Measurements from ENCODE around the gene CLPTM1L.
"Not testable (repeated sequence)": the region's sequence is repeated elsewhere in the genome, so short reads cannot be mapped to it uniquely, and the experiment has no call there.

Gene CLPTM1L

GRCh38 chr5:1359713-1360112 is 14.8 kb upstream of the CLPTM1L start:
- DNase-seq (ENCODE audit: low read depth): no peak

DNA sequence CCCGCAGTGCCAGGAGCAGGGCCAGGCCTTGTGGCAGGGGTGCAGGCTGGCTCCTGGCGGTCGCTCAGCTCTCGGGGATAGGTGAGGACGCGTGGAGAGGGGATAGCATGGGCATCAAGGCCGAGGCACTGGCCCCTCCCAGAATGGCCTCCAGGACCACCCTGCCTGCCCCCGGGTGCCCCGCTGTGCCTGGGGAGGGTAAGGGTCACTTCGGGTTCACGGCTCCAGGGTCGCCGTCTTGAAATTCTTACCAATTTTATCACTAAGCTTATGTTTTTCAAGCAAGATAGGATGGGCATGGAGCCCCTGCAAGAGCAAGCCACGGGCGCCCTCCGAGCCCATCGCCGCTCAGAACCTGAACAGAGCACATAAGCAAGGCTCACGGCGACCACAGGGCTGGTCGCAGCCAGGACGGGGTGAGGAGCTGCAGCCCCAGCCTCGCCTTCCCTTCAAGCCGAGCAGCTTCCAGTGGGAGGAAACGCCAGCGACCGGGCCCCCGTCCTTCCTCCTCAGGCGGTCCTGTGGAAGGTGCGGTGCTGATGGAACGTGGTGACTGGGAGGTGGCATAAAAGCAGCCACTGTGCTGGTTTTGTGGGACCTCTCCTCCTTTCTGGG is 14.2 kb upstream of the CLPTM1L start:
- no peak for DNase-seq (ENCODE audit: low read depth)

- no peak for DNase-seq (ENCODE audit: low read depth)
These were observed 13.8 kb upstream of the CLPTM1L start for GRCh38 chr5:1358726-1359025.

GRCh38 chr5:1357946-1358725 is 13.2 kb upstream of the CLPTM1L start:
- no peak for DNase-seq (ENCODE audit: low read depth)

DNA sequence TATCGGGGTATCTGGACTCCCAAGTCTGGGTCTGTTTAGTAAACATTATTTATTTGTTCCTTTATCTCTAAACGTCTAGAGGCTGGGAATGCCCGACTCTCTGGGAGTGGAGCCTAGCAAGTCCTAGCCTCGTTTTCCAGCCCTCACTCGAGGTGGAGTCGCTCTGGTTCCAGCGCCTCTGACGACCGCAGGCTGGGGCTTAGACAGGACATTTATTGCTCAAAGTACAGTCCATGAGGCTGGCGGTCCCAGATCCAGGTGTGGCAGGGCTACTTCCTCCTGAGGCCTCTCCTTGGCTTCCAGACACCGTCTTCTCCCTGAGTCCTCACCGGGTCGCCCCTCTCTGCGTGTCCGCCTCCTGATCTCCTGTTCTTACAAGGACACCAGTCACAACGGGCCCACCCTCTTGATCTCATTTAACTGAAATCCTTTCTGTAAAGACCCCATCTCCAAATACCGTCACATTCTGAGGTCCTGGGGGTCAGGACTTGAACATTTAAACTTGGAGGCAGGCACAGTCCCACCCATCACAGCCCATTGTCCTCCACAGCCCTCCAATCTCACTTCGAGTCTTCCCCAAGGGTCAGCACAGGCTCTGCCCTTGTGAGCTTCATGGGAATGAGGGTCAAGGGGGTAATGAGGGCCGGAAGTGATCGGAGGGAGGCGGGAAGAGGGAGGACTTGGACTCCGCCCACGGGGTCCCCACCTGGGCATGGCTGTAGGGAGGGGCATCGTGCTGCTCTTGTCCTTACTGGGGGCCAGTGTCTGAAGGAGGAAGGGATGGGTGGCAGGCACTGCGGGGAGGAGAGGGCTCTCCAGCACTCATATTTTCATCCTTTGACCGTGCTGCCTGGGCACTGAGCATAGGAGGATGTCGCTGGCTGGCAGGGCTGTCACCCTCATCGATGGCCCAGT is 12.2 kb upstream of the CLPTM1L start:
- no peak for DNase-seq (ENCODE audit: low read depth)

GRCh38 chr5:1354576-1354975 is 9.7 kb upstream of the CLPTM1L start:
- no peak for DNase-seq (ENCODE audit: low read depth)

GRCh38 chr5:1352231-1353219 is 7.6 kb upstream of the CLPTM1L start:
- DNase-seq (ENCODE audit: low read depth): no peak

DNA sequence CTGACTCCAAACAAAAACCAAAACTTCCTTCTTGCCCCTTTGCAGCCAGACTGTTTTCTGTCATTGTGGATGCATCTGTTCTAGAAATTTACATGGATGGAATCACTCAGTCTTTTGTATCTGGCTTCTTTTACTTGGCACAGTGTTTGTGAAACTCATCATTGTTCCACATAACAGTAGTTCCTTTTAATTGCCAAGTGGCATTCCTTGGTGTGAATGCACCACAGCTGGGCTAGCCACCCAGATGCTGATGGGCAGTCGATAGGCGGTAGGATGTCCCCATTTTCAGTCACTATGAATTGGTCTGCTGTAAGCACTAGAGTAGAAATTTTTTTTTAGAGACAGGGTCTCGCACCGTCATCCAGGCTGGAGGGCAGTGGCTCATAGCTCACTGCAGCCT is 6.3 kb upstream of the CLPTM1L start:
- DNase-seq (ENCODE audit: low read depth): no peak

DNA sequence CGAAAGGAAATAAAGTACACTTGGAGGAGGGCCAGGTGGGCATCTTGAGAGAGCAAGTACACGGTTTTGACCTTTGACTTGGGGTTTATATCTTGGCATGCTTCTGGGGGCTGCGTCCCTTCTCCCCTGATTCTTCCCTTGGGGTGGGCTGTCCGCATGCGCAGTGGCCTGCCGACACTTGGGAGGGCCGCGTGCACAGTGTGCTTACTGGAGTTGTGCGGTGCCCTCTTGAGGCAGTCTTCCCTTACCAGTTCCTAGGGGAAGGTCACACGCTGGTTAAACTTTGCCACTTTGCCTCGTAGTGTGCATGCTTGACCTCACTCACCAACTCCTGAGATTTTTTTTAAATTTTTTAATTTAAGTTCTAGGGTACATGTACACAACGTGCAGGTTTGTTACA is 4.3 kb upstream of the CLPTM1L start:
- DNase-seq (ENCODE audit: low read depth): no peak

- no peak for DNase-seq (ENCODE audit: low read depth)
These were observed 4.0 kb upstream of the CLPTM1L start for GRCh38 chr5:1348986-1349245.

GRCh38 chr5:1347571-1347970 is 2.7 kb upstream of the CLPTM1L start:
- no peak for DNase-seq (ENCODE audit: low read depth)

- no peak for DNase-seq (ENCODE audit: low read depth)
These were observed 1.9 kb upstream of the CLPTM1L start for GRCh38 chr5:1346627-1347440.

DNA sequence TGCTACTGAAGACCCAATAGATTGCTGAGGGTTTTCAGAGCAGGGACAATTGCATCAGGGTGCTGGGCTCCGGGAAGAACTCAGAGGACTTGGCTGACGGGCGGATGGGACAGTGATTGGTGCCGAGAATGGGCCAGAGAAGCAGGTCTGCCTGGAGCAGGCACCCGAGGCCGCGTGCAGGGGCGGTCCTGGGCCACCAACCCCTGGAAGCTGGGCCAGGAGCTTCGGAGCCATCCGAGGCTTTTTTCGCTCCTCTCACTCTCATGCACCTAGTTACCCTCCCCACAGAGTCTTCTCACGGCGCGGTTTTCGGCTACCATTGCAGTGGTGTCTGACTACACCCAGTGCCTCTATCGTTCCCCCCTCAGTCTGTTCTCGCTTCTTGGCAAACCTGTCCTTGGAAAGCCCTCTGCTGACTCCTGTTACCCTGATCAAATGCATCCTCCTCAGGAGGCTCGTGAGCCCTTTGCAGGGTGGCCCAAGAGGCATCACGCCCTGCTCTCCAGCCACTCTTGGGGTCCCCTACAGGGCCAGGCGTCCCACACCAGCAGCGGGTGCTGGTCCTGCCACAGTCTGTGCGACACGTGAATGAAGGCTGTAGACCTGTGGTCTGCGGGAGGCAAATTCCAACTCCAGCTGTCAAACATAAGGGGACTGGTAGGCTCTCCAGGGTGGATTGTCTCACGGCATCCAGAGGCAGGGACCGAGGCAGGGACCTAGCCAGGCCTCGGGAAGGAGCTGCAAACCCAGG is 1.2 kb upstream of the CLPTM1L start:
- no peak for DNase-seq (ENCODE audit: low read depth)

- no peak for DNase-seq (ENCODE audit: low read depth)
These were observed 683 bp downstream of the CLPTM1L start for GRCh38 chr5:1343931-1344901.

DNA sequence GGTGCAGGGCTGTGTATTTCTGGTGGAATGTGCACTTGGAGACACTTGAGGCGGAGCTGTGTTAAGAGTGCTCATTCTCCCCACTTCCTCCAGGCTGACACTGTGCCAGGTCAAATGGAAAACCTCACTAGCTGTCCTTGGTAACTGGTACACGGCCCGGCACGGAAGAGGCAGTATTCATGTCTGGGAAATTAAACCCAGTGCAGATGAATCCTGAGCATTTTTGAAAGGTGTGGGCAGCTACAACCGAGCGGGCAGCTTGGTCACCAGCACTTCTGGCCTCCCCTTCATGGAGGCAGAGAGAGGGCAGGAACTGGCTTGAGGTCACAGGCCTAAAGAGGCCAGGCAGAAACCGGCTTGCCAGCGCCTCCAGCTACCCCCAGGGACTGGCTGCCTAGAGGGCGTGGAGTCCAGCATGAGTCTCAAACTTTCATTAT is 1.6 kb downstream of the CLPTM1L start:
- no peak for DNase-seq (ENCODE audit: low read depth)

DNA sequence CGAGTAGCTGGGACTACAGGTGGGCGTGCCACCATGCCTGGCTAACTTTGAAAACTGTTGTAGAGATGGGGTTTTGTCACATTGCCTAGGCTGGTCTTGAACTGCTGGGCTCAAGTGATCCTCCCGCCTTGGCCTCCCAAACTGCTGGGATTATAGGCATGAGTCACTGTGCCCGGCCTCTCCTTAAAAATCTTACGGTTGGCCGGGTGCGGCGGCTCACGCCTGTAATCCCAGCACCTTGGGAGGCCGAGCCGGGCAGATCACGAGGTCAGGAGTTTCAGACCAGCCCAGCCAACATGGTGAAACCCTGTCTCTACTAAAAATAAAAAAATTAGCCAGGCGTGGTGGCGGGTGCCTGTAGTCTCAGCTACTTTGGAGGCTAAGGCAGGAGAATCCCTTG is 2.2 kb downstream of the CLPTM1L start:
- DNase-seq (ENCODE audit: low read depth): not testable (repeated sequence)

- DNase-seq (ENCODE audit: low read depth): no peak
These were observed 2.6 kb downstream of the CLPTM1L start for GRCh38 chr5:1342268-1342667.

- DNase-seq (ENCODE audit: low read depth): no peak
These were observed 3.0 kb downstream of the CLPTM1L start for GRCh38 chr5:1341863-1342262.

- DNase-seq (ENCODE audit: low read depth): not testable (repeated sequence)
These were observed 5.1 kb downstream of the CLPTM1L start for GRCh38 chr5:1339818-1340210.
